GM18909 (cell line): Measurements from ENCODE around the gene BPIFB2.
"Not testable (repeated sequence)": the region's sequence is repeated elsewhere in the genome, so short reads cannot be mapped to it uniquely, and the experiment has no call there.

Experiments used
- ATAC-seq: cut with Tn5 transposase; IDR thresholded peaks from one replicate; pipeline ENCODE4 v1.9.1; 2021; ENCODE audit warnings: mild to moderate bottlenecking; ENCODE audit not compliant: unreplicated experiment, poor library complexity

BPIFB2 gene

DNA sequence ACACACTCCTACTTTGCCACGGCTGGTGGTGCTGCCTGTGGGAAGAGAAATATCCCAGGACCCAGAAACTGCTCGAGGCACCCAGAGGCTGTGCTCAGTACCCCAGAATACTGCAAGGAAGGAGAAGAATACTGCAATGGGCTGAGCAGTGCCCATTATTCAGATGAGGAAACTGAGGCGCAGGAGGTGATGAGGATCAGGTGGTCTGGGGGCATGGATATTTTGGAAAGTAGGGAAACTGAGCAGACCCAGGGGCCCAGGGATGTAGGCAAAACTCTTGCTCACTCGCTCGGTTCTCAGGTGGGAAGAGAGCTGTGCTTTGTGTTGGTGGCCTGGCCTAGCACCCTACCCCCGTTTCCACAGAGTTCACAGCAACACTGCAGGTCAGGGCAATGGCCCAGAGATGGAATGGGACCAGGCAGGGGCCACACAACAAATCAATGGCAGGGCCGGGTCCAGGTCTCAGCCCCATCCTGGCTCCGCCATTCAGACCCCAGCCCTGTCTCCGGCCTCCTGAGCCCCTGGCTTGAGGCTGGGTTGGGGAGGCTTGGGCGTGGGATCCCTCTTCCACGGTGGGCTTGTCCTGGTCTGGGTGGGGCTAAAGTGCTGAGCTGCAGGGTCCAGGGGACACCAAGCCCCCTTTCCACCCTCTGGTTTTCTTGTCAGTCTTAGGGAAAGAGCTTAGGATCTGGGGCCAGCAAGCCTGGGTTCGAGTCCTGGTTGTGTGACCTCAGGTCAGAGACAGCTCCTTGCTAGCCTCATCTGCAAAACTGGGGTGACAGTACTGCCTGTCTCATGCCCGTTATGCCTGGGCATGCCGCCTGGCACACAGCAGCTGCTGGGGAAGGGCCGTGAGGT is 37.2 kb upstream of the BPIFB2 start:
- ATAC-seq = no peak

DNA sequence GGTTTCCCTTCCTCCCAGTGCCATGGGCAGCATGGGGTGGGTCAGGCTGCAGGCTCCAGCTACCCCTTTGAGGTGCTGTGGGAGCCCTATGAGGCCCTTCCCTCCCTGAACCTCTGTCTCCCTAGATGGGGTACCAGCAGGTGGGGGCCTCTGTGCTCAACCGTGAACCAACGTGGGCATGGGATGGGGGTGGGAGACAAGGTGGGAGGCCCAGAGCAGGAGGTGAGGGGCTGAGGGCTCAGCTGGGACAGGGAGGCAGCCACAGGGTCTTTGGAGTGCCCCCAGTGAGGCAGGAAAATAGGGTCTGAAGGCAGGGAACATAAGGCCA is 36.6 kb upstream of the BPIFB2 start:
- no peak for ATAC-seq

DNA sequence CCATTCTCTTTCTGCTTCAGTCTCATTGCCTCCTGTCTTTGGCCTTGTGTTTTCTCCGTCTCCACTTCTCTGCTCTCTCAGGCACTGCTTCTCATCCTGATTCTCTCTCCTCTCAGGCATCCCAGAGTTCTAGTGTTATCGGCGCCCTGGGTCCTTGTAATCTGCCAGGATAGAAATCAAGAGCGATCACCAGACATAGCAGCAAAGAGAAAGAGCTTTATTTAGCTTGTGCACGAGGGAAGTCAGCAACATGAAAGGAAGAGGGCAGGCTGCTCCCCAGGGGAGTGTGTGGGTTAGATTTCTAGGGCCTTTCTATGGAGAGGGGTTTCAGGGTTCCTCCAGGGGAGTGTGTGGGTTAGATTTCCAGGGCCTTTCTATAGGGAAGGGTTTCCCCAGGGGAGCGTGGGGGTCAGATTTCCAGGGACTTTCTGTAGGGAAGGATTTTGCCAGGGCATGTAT is 35.8 kb upstream of the BPIFB2 start:
- peak; percentile 22 for ATAC-seq

DNA sequence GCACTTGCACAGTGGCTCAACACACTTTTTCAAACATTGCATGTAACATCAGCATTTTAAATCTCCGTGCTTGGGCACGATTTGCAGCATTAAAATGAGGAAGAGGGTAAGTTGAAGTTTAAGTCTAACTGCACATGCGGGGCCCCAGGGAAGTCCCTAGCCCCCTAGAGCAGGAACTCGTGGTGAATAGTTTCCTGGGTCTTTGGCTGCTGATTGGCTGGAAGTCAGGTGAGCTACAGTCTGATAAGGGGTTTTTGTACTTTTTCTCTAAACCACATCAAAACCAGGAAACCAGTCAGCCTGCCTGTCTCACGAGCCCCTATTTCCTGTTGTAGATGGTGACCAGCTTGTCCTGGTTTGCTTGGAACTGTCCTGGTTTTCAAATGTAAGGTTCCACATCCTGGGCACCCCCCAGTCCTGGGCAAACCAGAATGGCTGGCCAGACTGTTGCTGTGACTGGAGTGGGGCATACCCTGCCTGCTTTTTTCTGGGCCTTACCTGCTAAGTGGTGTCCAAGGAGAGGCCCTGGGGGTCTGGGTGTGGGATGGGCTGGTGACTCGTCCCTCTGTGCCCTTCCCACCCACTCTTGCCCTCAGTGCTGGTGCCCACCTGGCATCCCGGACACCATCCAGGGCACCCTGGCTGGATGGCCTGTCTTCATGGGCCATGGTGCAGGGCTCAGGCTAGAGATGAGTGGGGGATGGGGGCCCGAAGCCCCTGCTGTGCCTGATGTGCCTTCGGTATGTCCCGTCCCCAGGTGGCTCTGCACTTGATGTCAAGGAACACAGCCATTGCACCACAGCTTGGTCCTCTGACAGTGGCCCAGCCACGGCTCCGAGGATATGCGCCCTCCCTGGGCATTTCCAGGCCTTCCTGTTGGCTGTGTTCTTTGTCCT is 35.1 kb upstream of the BPIFB2 start:
- ATAC-seq = peak; percentile 88

DNA sequence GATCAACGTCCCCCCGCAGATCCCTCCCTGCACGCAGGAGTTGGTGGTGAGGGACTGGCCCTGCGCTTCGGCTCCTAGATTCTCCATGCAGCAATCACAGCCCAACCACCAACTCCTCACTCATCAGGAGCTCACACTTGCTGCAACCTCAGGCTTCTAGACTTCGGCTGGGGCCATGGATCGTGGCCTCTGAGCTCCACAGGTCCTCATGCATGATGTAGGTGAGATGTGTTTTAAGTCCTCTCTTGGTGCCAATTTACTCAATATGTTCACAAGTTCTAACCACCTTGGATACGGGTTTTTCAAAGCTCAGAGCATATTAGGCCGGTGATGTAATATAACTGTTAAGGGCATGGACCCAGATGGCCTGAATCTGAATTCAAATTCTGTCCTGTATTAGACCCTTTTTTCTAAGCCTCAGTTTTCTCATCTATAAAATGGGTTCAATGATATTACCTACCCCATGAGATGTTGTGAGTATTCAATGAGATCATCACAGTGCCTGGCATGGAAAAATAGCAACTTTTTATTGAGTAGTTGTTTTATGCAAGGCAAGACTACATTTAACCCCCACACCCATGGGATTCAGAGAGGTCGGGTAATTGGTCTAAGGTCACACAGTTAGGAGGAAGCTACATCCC is 34.3 kb upstream of the BPIFB2 start:
- ATAC-seq = no peak

DNA sequence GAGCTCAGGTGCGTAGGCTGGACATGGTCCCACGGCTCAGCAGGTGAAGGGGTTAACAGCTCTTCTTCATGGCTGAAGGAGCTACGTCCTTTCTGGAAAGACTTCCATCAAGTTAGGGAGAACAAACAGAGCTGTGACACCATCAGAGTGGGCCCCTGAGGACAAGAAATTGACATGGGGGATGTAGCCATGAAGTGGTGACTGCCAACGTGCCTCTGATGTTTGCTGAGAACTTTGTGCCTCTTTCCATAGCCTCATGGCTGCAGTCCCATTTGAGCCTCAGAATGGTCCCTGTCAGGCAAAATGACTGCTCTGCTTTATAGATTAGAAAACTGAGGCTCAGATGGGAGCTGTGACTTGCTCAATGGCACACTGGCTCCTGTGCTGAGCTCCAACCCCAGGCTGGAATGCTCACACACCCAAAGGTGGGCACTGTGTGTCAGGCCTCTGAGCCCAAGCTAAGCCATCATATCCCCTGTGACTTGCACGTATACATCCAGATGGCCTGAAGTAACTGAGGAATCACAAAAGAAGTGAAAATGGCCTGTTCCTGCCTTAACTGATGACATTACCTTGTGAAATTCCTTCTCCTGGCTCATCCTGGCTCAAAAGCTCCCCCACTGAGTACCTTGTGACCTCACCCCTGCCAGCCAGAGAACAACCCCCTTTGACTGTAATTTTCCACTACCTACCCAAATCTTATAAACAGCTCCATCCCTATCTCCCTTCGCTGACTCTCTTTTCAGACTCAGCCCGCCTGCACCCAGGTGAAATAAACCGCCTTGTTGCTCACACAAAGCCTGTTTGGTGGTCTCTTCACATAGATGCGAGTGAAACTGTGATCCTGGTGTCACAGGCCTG is 33.1 kb upstream of the BPIFB2 start:
- not testable (repeated sequence) for ATAC-seq

DNA sequence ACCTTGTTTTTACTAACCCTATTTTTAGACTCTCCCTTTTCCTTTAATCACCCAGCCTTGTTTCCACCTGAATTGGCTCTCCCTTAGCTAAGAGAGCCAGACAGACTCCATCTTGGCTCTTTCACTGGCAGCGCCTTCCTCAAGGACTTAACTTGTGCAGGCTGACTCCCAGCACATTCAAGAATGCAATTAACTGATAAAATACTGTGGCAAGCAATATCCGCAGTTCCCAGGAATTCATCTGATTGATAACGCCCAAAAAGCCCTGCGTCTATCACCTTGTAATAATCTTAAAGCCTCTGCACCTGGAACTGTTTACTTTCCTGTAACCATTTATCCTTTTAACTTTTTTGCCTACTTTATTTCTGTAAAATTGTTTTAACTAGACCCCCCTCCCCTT is 32.4 kb upstream of the BPIFB2 start:
- not testable (repeated sequence) for ATAC-seq

DNA sequence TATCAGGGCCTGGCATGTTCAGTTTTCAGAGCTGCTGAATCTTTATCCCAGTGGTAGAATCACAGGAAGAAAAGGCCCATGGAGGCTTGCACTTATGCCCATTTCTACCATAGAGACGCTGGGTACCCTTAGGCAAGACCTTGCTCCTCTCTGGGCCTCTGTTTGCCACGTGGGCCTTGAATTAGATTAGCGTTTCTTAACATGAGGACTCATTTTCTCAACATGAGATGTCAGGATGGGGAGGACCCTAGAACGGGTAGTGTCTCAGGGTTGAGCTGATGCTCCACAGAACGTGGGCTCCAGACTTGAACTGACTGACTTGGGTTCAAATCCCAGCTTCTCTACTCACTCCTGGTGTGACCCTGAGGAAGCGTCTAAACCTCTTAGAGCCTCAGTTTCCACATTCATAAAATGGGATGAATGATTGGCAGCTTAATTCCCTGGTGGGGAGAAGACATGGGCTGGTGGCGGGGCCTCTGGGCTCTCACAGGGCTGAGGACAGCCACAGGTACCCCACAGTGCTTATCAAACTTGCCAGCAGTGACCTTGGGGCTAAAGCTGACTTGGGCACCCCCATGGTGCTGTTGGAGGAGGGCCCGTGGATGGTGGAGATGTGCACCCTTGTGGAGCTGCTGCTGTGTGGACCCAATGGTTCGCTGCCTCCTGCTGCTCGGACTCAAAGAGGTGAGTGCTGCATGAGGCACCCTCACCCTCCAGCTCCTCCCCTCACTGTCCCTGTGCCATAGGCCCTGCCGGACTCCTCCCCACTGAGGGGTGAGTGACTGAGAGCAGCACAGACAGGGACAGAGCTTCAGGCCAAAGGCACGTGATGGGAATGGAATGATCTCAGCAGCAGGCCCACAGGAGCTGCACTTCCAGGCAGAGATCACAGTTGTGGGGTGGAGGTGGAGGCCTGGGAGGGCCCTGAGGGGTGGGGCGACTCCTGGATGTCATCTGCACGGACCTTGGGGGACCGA is 31.5 kb upstream of the BPIFB2 start:
- no peak for ATAC-seq

DNA sequence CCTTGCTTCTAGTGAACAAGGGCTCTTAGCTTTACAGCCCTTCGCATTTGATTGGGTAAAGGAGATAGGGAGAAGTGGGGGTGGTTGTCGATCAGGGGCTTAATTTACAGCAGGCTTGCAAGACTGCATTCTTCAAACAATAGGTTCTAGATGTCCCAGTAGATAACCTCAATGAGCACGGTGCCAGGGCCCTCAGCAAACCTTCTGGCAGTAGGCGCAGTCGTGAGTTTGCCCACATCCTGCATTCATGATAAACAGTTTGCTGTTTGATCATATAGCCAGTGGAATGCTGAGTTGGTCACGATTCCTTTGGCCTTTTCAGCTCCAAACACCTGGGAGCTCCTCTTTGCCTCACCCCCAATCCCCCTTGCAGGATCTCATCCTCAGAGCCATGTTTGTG is 30.8 kb upstream of the BPIFB2 start:
- no peak for ATAC-seq

DNA sequence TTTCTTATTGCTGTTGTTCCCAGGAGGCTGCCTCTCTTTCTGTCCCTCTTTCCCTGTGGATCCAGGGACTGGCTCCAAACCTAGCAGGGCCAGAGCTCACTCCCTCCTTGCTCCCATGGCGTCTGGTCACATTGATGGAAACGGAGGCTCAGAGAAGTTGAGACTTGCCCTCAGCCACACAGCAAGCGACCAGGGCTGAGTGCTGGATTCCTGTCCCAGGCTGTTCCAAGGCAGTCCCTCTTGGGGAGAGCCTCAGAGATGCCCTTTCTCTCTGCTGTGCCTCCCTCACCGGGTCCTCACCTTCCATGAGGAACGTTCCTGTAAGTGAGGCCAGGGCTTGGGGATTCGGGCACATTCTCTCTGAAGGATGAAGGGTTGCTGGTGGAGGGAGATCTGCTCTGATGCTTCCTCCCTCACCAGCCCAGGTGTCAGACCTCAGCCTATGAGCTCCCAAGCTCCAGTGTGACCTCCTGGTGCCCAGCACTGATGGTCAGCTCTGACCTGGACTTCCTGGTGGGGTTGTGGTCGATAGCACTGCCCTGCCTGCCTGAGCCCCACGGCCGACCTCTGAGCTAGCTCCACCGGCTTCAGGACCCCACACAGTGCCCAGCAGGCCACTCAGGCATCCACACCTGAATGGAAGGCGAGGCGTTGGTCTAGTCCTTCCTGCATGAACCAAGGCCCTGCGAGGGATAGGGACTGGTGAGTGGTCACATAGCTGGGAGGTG is 30.1 kb upstream of the BPIFB2 start:
- ATAC-seq = no peak

DNA sequence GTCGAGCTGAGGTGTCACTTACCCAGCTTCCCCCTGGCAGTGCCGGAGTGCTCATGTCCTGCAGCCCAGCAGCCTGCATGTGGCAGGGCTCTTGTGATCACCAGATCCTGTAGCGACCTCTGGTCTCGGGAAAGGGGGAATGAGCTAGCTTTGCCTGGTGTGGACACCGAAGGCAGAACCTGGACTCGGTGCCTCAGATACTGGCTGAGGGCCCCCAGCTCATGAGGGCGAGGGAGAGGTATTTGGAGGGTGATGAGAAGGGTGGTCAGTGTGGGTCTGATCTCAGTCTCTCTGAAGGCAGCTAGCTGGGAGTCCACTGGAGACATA is 29.5 kb upstream of the BPIFB2 start:
- ATAC-seq = no peak

DNA sequence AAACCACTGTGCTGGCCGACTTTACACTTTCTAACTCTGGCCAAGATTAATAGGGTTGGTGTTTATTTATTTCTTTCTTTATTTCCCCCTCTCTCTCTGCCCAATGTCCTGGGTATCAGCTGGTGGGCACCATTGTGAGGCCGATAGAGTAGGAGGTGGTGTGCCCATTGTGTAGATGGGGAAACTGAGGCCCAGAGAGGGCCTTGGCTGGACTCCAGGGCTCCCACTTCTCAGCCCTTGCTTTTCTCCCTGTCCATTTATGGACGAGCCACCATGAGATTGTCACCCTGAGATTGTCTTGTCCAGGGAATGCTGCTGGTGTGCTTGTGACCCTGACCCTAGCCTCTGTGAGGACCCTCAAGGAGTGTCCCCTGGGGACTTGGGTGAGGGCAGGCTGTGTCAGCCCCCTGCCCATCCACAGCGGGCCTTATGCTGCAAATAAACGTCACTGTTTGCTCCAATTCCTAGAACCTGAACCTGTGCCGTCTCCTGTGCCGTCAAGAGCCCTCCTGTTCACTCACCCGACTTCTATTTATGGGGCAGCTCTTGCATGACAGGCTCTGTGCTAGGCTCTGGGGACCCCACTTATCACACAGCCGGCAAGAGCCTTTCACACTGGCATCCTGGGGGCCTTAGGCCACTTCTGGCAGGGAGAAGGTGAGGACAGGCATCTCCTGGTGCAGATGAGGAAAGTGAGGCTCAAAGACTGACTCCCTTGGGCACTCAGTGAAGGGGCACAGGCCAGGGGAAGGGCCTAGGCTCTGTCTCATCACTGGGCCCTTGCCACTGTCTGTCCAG is 28.1 kb upstream of the BPIFB2 start:
- no peak for ATAC-seq

DNA sequence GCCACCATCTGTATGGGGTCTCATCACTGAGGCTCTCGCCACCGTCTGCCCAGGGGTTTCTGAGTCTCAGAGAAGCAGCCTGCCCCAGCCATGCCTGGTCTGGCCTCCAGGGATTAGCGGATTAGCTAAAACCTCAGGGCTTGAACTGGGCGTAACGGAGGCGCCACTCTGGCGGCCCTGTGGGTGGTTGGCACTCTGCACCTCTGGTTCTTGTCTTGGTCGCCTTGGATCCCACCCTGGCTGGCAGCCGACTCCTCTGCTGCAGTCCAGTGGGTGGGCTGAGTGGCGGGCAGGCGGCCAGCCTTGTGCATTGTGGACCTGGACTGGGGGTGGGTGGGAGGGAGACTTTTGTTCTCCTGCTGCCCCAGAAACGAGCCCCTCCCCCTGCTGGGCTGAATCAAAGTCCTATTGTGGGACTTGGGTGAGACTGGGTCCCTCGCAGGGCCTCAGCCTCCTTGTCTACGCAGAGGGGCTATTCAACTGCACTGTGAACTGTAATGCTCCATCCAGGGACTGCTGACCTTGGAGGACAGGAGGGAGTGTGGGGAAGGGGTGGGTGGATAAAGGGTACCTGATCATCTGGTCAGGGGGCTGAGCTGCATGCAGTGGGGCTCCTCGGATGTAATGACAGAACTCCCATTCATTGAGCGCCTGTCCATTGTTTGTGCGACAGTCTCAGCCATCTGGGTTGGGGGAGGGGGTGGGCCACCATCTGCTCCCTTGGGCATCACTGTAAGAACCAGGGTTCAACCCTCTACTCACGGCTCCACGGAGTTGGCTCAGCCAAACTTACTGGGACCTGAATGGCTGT is 27.2 kb upstream of the BPIFB2 start:
- ATAC-seq = no peak

DNA sequence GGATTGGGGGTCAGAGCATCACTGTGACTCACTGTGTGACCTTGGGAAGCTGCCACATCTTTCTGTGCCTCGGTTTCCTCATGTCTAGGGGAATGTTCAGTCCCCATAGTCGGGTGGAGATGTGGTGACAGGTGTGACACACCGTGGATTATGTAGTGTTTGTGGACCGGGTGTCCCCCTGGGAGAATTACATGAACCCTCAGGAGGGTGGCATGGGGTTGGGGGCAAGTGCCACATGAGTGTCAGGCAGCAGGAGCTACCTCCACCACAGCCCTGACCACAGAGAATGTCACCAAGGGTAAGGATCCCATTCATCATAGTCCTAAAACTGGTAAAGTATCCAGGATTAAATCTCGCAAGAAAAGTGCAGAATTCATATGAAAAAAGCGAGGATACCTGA is 26.5 kb upstream of the BPIFB2 start:
- ATAC-seq = no peak

DNA sequence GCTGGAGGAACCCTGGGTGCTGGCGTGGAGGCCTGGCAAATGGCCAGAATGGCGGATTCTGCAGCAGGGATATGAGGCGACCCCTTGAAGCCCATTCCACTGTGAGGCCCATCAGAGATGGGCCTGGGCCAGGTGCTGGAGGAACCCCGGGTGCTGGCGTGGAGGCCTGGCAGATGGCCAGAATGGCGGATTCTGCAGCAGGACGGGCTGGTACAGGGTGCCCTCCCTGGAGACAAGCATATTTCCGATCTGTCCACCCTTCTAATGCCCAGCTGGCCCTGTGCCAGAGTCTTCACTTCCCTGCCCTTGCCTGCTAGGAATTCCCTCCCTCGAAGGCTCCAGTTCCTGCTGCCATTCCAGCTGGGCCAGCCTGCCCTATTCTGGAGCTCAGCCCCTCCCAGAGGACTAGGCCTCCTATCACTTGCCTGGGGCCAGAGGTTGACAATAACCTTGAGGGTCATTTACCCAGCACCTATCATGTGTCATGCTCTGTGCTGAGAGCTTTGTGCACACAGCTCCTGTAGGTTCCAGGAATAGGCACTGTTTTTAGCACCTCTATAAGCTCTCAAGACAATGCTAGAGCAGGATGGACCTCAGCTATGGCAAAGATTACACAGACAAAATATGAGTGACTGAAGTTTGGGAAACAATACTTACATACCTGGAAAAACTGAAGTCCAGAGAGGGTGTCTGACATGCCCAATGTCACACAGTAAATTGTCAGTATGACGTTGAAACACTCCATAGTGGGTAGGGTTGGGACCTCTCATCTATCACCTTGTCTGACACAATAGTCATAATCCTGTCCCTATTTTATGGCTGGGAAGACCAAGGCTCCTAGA is 24.7 kb upstream of the BPIFB2 start:
- no peak for ATAC-seq
